ENCODE data around the gene SERTAD2.

Gene SERTAD2, protein sequence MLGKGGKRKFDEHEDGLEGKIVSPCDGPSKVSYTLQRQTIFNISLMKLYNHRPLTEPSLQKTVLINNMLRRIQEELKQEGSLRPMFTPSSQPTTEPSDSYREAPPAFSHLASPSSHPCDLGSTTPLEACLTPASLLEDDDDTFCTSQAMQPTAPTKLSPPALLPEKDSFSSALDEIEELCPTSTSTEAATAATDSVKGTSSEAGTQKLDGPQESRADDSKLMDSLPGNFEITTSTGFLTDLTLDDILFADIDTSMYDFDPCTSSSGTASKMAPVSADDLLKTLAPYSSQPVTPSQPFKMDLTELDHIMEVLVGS

GRCh38 chr2:64653109-64654062, at the start of gene SERTAD2:
SERTAD2 (minus strand) TSS chr2:64653913; CDS start chr2:64636871, 17,042 bp downstream.
- FAIRE-seq, result no peak

- no peak for FAIRE-seq
These were observed 46.6 kb upstream of the SERTAD2 start for GRCh38 chr2:64700133-64700809.

- FAIRE-seq, result no peak
These were observed 46.0 kb upstream of the SERTAD2 start for GRCh38 chr2:64699712-64700111.

DNA sequence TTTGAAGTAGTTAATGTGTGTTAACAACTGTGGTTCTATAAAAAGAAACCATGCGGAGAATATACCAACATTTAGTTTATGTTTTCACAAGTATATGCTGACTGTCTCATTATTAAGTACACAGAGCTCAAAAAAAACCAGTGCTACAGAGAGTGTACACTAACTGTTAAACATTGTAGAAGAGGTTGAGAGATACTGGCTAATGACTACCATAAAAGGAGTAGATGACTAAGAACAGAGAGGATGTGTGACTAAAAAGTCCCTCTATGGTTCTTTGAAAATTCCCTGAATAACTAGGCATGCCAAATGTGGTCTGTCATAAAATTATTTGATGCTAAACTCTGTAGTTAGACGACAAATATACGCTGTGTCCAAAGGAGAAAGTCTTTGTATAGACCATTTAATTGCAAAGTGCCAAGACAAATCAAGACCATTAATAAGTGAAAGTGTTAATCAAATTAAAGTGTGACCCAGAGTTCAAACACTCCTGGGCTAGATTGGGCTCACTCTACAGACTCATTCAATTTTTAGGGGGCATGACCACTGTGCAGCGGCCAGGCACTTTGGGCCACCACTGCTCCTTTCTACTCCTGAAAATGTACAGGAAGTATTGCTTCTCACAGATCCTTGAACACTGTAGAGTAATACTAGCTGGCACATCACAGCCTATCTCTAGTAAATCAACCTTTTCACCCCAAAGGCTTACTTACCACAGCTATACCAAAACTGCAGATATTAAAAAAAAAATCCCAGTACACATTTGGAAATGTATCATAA, 45.1 kb upstream of the SERTAD2 start:
- no peak for FAIRE-seq

DNA sequence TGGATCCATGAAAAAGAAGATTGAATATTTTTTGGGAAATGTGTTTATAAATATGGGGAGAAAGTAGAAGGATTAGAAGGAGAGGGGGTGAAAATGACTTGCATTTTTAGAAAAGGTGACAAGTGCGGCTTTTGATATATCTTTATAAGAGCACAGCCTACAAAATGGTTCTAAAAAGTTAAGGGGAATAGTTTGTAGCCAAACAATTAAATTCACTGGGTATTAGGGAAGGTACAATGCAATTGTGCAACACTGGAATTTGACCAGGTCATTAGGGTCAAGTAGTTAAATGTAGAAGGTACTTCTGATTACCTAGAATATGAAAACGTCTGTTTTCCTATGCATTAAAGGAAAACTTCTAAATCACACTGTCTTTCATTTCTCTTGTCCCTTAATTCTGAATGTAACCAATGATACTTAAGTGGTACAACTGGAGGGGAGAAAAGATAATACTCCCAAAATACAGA, 44.5 kb upstream of the SERTAD2 start:
- FAIRE-seq, result no peak

GRCh38 chr2:64697297-64698176, 43.8 kb upstream of the SERTAD2 start:
- no peak for FAIRE-seq

DNA sequence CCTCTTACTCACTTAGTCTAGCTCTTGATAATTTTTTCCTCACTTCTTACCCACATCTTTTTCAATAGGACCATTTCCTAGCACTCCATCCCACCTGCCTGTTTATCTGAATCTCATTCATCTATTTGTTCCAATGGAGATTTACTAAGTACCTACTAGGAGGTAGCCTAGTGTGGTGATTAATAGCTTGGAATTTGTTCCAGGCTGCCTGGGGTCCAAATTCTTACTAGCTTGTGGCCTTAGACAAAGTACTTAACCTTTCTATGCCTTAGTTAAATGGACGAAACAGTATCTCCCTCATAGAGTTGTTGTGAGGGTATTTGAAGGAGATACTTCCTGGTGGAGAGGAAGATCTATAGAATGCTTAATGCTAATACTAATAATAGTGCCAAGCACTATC, 42.9 kb upstream of the SERTAD2 start:
- FAIRE-seq, result no peak

GRCh38 chr2:64695721-64696261, 42.1 kb upstream of the SERTAD2 start:
- no peak for FAIRE-seq

DNA sequence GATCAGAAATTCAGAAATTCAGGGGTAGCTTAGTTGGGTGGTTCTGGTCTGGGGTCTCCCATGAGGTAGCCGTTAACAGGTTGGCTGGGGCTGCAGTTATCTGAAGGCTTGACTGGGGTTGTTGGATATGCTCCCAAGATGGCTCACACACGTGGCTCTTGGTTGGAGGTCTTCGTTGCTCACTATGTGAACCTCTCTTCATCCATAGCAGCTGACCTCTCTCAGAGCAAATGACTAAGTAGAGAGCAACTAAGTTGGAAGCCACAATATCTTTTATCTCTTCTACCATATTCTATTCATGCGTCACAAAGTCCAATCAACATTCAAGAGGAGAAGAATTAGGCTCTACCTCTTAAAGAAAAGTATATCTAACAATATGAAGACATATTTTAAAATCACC, 38.7 kb upstream of the SERTAD2 start:
- no peak for FAIRE-seq

DNA sequence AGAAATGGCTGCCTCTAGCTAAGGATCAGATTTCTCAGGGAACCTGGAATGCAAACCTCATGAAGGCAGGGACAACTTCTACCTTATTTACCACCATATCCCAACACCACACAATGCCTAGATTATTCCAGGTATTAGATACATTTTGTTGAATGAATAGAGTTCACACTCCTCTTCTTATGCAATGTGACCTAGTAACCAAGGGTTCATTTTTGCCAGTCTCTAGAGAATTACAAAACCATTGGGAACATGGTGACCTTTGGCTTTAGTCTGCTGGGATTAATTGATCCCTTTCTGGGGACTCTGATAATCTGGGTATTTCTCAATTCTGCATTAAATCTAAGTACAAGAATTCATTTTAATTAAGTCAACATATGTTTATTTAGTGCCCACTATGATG, 35.2 kb upstream of the SERTAD2 start:
- FAIRE-seq, result no peak

DNA sequence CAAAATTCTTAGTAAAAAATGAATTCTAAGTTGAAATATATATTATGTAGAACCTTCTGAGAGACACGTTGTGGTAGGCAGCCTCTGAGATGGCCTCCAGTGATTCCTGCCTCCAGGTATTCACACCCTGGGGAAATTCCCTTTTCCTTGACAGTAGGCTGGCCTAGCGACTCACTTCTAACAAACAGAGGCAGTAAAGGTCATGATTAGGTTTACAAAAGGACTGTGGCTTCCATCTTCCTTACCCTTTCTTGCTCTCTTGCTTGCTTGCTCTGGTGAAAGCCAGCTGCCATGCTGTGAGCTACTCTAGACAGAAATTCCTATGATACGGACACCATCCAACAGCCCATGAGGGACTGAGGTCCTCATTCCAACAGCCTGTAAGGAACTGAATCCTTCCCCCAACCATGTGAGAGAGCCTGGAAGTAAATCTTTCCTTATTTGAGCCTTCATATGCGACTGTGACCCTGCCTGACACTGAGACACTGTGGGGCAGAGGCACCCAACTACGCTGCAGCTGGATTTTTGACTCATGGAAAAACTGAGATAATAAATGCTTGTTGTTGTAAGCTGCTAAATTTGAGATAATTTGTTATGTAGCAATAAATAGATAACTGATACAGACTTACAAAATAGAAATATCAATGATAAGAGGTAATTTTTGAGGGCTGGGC, 32.7 kb upstream of the SERTAD2 start:
- FAIRE-seq, result no peak

DNA sequence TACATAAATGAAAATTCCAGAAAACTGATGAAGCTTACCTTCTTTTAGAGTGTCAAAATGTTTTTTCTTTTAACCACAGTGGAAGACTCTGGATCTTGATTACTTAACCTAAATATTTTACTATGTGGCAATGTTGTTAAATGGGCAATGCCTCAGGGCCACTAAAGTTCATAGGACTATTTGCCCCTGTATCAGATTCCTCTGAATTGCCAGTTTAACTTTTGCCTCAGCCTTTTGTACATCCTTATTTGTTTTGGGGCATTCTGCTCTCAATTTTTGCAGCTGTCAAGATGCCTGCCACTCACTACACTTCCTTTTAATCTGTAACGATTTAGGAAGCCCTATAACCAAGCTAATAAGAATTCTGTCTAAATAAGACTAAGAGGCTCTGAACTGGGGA, 31.7 kb upstream of the SERTAD2 start:
- FAIRE-seq, result no peak

GRCh38 chr2:64683771-64684510, 30.2 kb upstream of the SERTAD2 start:
- FAIRE-seq, result no peak

DNA sequence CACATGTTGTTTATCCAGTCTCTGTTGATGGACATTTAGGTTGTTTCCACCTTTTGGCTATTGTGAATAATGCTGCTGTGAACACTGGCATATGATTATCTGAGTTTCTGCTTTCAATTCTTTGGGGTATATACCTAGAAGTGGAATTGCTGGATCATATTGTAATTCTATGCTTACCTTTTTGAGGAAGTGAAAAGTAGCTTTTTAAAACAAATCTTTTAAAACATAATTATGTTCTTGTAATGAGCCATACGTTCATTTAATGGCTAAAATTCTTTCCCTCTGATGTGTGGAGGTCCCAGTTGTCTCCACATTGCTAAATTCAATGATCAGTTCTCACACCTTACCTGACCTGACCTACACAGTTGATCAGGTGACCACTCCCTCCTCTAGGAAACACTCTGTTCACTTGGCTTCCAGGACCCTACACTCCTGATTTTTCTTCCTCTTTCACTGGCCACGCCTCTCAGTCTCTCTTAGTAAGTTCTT, 27.8 kb upstream of the SERTAD2 start:
- no peak for FAIRE-seq

- no peak for FAIRE-seq
These were observed 26.1 kb upstream of the SERTAD2 start for GRCh38 chr2:64679673-64680425.

DNA sequence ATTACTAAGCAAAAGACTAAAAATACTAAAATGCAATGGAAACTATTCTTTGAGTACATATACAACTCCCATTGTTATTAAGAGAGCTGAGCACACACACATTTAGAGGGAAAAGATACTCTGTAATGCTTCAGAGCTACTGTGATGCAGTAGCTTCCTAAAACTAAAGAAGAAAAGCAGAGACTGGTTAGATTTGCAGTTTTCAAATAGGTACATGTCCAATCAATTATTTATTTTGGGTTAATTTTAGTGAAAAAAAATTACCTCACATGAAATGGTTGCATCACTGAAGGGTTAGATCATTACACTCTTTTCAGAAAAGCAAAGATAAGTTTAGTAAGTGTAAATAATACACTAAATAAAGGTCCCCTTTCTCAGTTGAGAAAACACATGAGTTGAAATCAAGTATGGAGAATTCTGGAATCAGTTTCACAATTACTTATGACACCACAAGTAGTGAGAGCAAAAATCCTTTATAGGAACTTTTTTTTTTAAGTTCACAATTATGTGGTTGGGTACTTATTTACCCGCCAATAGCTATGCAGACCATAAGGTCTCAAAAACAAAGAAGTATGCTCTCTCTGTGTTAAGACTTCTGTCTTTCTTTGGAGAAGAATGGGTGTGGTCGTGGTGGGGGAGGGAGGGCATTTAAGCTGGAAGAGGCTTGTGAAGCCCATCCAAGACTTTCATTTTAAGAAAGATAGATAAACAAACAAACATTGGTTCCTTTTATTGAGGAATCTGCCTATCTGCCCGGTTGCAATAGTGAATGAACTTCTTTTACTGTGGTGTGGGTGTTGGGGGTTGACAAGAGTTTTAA, 25.3 kb upstream of the SERTAD2 start:
- no peak for FAIRE-seq

DNA sequence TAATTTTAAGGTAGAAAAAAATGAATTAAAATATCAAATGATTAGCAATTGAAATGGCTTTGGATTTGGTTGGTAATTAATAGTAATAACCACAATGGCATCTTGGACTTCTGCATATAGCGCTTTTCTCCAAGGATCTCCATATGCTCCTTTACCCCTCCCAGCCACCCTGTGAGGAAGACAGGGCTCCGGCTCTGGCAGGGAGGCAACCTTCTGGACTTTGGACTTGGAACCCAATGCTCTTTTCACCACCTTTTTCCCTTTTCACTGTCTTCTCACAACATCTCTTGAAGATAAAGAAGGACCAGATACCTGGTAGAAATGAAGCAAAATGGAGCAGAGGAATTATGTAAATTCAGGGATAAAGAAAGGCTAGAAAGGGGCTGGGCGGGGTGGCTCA, 23.8 kb upstream of the SERTAD2 start:
- FAIRE-seq, result no peak

GRCh38 chr2:64675860-64676259, 22.1 kb upstream of the SERTAD2 start:
- FAIRE-seq, result no peak
